GM12878 (cell line): ENCODE results near the gene PROSER2. TPM values are rescaled to one million over a fixed set of nuclear protein-coding genes. Genes with fewer than 3 reads are reported as not detected.

Experiments used
- ATAC-seq: fragments of 200-7000 bp; cut with Tn5 transposase; 3 replicates; pipeline ENCODE4 v1.9.1; 2020; ENCODE audit warnings: mild to moderate bottlenecking, moderate library complexity
- BruUV-seq: library from RNA; stranded (reverse); fragments of 400-500 nt; replicated peaks from 2 replicates; lab custom pipeline; 2021; lab: Mats Ljungman, UMichigan
- CTCF ChIA-PET: fragments of 300-600 bp; sonication (Branson Sonifier 250); formaldehyde crosslinking; extraction: SDS; loops from one replicate; lab custom pipeline; 2021; ENCODE audit warnings: inconsistent platforms; lab: Yijun Ruan, JAX
- POLR2A ChIA-PET: fragments of 350-600 bp; formaldehyde crosslinking; extraction: SDS; loops from one replicate; lab custom pipeline; 2021; ENCODE audit warnings: inconsistent platforms; lab: Charles Lee
- RAD21 ChIA-PET: fragments of 300-600 bp; sonication (Branson Sonifier 250); formaldehyde crosslinking; loops from one replicate; lab custom pipeline; 2023; ENCODE audit warnings: antibody characterized with exemption; ENCODE audit not compliant: unreplicated experiment; lab: Charles Lee
- SMC1A ChIA-PET: fragments of 300-600 bp; sonication (Branson Sonifier 250); formaldehyde crosslinking; loops from one replicate; lab custom pipeline; 2023; ENCODE audit not compliant: unreplicated experiment, uncharacterized antibody; lab: Charles Lee
- DNase-seq: peaks from one replicate; pipeline ENCODE4 v3.0.0-alpha.2; 2011; ENCODE audit warnings: low read depth, low spot score
- FAIRE-seq: peaks from 3 replicates; lab custom pipeline; 2011; peaks lifted over from hg19 to GRCh38; lab: Jason Lieb, UNC
- H2AFZ ChIP-seq: 2 replicates; pipeline ENCODE4 v1.6.0; 2011; ENCODE audit warnings: low read depth, low read length, control low read depth; ENCODE audit not compliant: control insufficient read depth
- H3K27ac ChIP-seq: 2 replicates; pipeline ENCODE4 v1.5.1; 2011; ENCODE audit warnings: control low read depth; ENCODE audit not compliant: control insufficient read depth, insufficient read depth
- H3K27me3 ChIP-seq, 2 experiments: replicated peaks in 1 of 2; 2 replicates each; pipeline versions ENCODE4 v1.6.0 to v1.6.1; 2011; ENCODE audit warnings: low read length in 1 of 2; ENCODE audit not compliant: control insufficient read depth in 2 of 2, insufficient read depth in 2 of 2
- H3K36me3 ChIP-seq, 2 experiments: 2 replicates each; pipeline ENCODE4 v1.5.1; 2011; ENCODE audit warnings: low read length in 1 of 2; ENCODE audit not compliant: control insufficient read depth in 2 of 2, insufficient read depth in 2 of 2
- H3K4me1 ChIP-seq: 2 replicates; pipeline ENCODE4 v1.6.1; 2011; ENCODE audit warnings: mild to moderate bottlenecking, low read length, moderate library complexity, mixed read lengths; ENCODE audit not compliant: control insufficient read depth, insufficient read depth
- H3K4me2 ChIP-seq: 2 replicates; pipeline ENCODE4 v1.6.0; 2011; ENCODE audit warnings: control low read depth; ENCODE audit not compliant: control insufficient read depth, insufficient read depth
- H3K4me3 ChIP-seq: fragments of 200-600 bp; sonication (generic); 2 replicates; pipeline ENCODE4 v1.5.1; 2016
- H3K79me2 ChIP-seq: 2 replicates; pipeline ENCODE4 v1.6.0; 2011; ENCODE audit warnings: low read length; ENCODE audit not compliant: control insufficient read depth, insufficient read depth
- H3K9ac ChIP-seq: 2 replicates; pipeline ENCODE4 v1.8.0; 2011; ENCODE audit warnings: low read length, control low read depth, mixed read lengths; ENCODE audit not compliant: control insufficient read depth, insufficient read depth
- H3K9me3 ChIP-seq: replicated peaks from 3 replicates; pipeline ENCODE4 v1.5.1; 2011; ENCODE audit warnings: mild to moderate bottlenecking, low read length; ENCODE audit not compliant: control insufficient read depth, insufficient read depth
- H4K20me1 ChIP-seq: 2 replicates; pipeline ENCODE4 v1.6.0; 2011; ENCODE audit not compliant: control insufficient read depth, insufficient read depth
- BCLAF1 ChIP-seq: fragments of 450-650 bp; IDR thresholded peaks from 2 replicates; pipeline ENCODE4 v1.6.1; 2017; ENCODE audit warnings: antibody characterized with exemption, mild to moderate bottlenecking, moderate library complexity
- BMI1 ChIP-seq: fragments of 450-650 bp; IDR thresholded peaks from 2 replicates; pipeline ENCODE4 v1.6.1; 2016; ENCODE audit warnings: mild to moderate bottlenecking, moderate library complexity, borderline replicate concordance
- CBFB ChIP-seq: IDR thresholded peaks from 2 replicates; pipeline ENCODE4 v1.6.1; 2016; ENCODE audit warnings: antibody characterized with exemption, low read depth
- CHD4 ChIP-seq: fragments of 200-600 bp; sonication (generic); IDR thresholded peaks from 2 replicates; pipeline ENCODE4 v1.6.1; 2016; ENCODE audit warnings: mild to moderate bottlenecking
- FOXM1 ChIP-seq: IDR thresholded peaks from 2 replicates; pipeline ENCODE4 v1.6.1; 2012; ENCODE audit warnings: low read depth, mild to moderate bottlenecking, inconsistent platforms, low read length, moderate library complexity
- MEF2A ChIP-seq: IDR thresholded peaks from 2 replicates; pipeline ENCODE4 v1.6.1; 2011; ENCODE audit warnings: low read depth, mild to moderate bottlenecking, low read length, moderate library complexity; ENCODE audit not compliant: insufficient read depth
- PRDM15 ChIP-seq: fragments of 450-650 bp; formaldehyde crosslinking; IDR thresholded peaks from 2 replicates; pipeline ENCODE4 v1.4.0; 2020; ENCODE audit warnings: mild to moderate bottlenecking, moderate library complexity
- SREBF2 ChIP-seq: IDR thresholded peaks from 2 replicates; pipeline ENCODE4 v1.6.1; 2012; ENCODE audit warnings: mild to moderate bottlenecking, low read length
- STAT3 ChIP-seq: IDR thresholded peaks from 2 replicates; pipeline ENCODE4 v1.6.1; 2011; ENCODE audit warnings: low read depth, low read length, improper control_type of control experiment
- SUPT20H ChIP-seq: IDR thresholded peaks from 2 replicates; pipeline ENCODE4 v1.6.1; 2011; ENCODE audit warnings: low read depth, mild to moderate bottlenecking, low read length, moderate library complexity, borderline replicate concordance; ENCODE audit not compliant: control insufficient read depth
- TAF1 ChIP-seq: IDR thresholded peaks from 2 replicates; pipeline ENCODE4 v1.6.1; 2011; ENCODE audit warnings: mild to moderate bottlenecking, low read depth, low read length, borderline replicate concordance
- TCF3 ChIP-seq: IDR thresholded peaks from 2 replicates; pipeline ENCODE4 v1.6.1; 2012; ENCODE audit warnings: low read depth, mild to moderate bottlenecking, low read length, borderline replicate concordance; ENCODE audit not compliant: insufficient read depth
- TCF7 ChIP-seq: IDR thresholded peaks from 2 replicates; pipeline ENCODE4 v1.6.1; 2014; ENCODE audit warnings: antibody characterized with exemption, borderline replicate concordance
- ZNF274 ChIP-seq: IDR thresholded peaks from one replicate; pipeline ENCODE4 v1.8.0; 2011; ENCODE audit not compliant: insufficient read length, insufficient read depth
- WGBS: methylation state at CpG from one replicate; pipeline ENCODE4 v1.1.6; 2016; ENCODE audit warnings: low lambda C conversion rate; ENCODE audit not compliant: insufficient replicate concordance, insufficient coverage; ENCODE audit errors: missing lambda C conversion rate; 5-methylcytosine and 5-hydroxymethylcytosine counted together
- in situ Hi-C: fragments of 300-500 bp; cut with MboI; formaldehyde crosslinking; loops from 9 replicates; pipeline ENCODE4 v1.14.3; 2018; ENCODE audit warnings: mixed read lengths
- intact Hi-C: fragments of 100-400 bp; cut with micrococcal nuclease; formaldehyde crosslinking; loops from one replicate; pipeline ENCODE4 v1.14.2; 2022; ENCODE audit not compliant: unreplicated experiment
- polyA plus RNA-seq, 11 experiments: library from polyadenylated mRNA; depleted of rRNA in 4 of 11; unstranded in 6 of 11; stranded (reverse) in 5 of 11; fragments of >200 nt; fragmentation: Nextera tagmentation in 4 of 11; fragmentation: Illumina TruSeq in 1 of 11; extraction: Ambion mirVana in 4 of 11; extraction: Trizol in 1 of 11; gene quantifications; 1 replicate in 1 of 11; 2 replicates in 10 of 11; pipeline versions ENCODE4 v1.2.1 to v1.2.3, GENCODE V29; 2011 to 2016; ENCODE audit warnings: inconsistent platforms in 2 of 11, missing spikeins in 2 of 11, low read depth in 1 of 11
- total RNA-seq, 4 experiments: library from RNA; depleted of rRNA in 3 of 4; stranded (reverse); fragments of >200 nt in 3 of 4; fragmentation: Illumina TruSeq in 1 of 4; extraction: Trizol in 1 of 4; gene quantifications; 2 replicates each; pipeline versions ENCODE4 v1.2.1 to v1.2.3, GENCODE V29; 2013 to 2021
- TF ChIP-seq, protein P1 (sequence below): IDR thresholded peaks from 2 replicates; pipeline ENCODE4 v1.6.1; 2012; ENCODE audit warnings: low read depth, low read length, improper control_type of control experiment

The PROSER2 gene
- total and polyA plus RNA-seq, 10 of the 15 experiments (the other 5 are each of a cell fraction or from before 2014, with no cell fraction given): 0.04 to 0.25 (median 0.07) TPM; not detected in 6

- ChIA-PET POLR2A (interaction anchor here (0.6 kb wide), 1 partner anchor 10 kb away, joined by 3 read pairs; no protein-coding TSS in a partner anchor), CTCF (interaction anchor here (1.2 to 2.9 kb wide), 5 partner anchors 9 to 26 kb away, joined by 3 to 9 read pairs (median 5); no protein-coding TSS in a partner anchor), RAD21 (interaction anchor here (1.1 kb wide), 1 partner anchor 21 kb away, joined by 3 read pairs; no protein-coding TSS in a partner anchor), SMC1A (interaction anchor here (0.6 kb wide), 2 partner anchors 65 to 491 kb away, joined by 3 read pairs; no protein-coding TSS in a partner anchor)
- ATAC-seq (no peak), DNase-seq (no peak), FAIRE-seq (peak; percentile 13)
- no peaks in the 10 kb centered on the region for H3K27me3 ChIP-seq
- intact Hi-C loops: no loop called here
- BruUV-seq: no TSS peak
- H3K9me3 ChIP-seq: no peaks in the 10 kb centered on the region
- in situ Hi-C loops: loop anchor here (5.0 kb wide), 1 partner anchor 183 kb away; no protein-coding TSS in a partner anchor
- no peak overlapping the region for H3K9ac ChIP-seq
- H2AFZ ChIP-seq: 0 out of 2 replicates have a peak overlapping the region, but pooled peaks have one; percentile 1
- H3K79me2 ChIP-seq: no peaks in the 10 kb centered on the region
- 65% methylated on average over 18 of the region's 18 CpGs for WGBS
- H3K27ac ChIP-seq: no peak overlapping the region
- TF ChIP-seq FOXM1 (no peak), SUPT20H (no peak), TCF7 (no peak), BCLAF1 (no peak), TCF3 (no peak), PRDM15 (CRISPR knock-in tag) (no peak), ZNF274 (no peak), CHD4 (no peak), BMI1 (no peak), CBFB (no peak), SREBF2 (no peak), TAF1 (no peak), STAT3 (no peak), MEF2A (no peak)
- TF ChIP-seq, protein P1, sequence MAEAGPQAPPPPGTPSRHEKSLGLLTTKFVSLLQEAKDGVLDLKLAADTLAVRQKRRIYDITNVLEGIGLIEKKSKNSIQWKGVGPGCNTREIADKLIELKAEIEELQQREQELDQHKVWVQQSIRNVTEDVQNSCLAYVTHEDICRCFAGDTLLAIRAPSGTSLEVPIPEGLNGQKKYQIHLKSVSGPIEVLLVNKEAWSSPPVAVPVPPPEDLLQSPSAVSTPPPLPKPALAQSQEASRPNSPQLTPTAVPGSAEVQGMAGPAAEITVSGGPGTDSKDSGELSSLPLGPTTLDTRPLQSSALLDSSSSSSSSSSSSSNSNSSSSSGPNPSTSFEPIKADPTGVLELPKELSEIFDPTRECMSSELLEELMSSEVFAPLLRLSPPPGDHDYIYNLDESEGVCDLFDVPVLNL: no peak
- H3K36me3 ChIP-seq: no peaks in the 10 kb centered on the region
- no peak overlapping the region for H3K4me3 ChIP-seq
- no peaks in the 10 kb centered on the region for H4K20me1 ChIP-seq
- no peaks in the 10 kb centered on the region for H3K4me1 ChIP-seq
- no peak overlapping the region for H3K4me2 ChIP-seq
These were observed 24.1 kb upstream of the PROSER2 start for GRCh38 chr10:11798845-11799735.
